ENCODE data around the gene KRT27. TPM values are rescaled to one million over a fixed set of nuclear protein-coding genes. Genes with fewer than 3 reads are reported as not detected.

KRT27 gene
- total and polyA plus RNA-seq, 2 experiments from 2014 or later, result not detected

DNA sequence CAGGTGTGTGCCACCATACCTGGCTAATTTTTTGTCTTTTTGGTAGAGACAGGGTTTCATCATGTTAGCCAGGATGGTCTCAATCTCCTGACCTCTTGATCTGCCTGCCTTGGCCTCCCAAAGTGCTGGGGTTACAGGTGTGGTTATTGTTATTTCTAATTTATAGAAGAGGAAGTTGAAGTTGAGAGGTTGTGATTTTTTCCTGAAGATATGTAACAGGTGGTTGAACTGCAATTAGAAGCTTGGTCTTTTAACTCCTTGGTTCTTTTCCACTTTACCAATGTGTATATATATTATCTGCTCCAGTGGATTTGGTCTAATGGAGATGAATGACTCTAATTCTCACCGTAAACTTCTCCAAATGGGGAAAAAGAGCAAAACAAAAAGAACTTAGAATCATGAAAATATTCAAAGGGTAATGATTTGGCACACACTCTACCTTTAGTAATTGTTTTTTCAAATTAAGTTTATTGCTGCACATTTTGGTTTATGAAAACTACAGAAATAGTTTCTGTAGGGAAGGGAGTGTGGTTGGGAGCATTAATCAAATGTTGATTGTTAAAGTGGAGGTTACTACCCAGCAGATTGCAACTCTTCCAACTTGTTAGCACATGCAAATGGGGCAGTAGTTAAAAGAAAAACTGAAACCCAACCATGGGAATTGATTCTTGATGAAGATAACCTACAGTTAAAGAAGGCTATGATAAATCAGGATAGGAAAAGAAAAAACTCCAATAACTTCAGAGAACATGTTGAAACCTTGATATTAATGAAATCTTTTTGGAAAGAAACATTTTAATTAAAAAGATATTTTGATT lies 41.9 kb upstream of the KRT27 start:
- H2AFZ ChIP-seq, result no peak overlapping the region
- no peak overlapping the region for H3K27ac ChIP-seq (ENCODE audit: low read depth)
- no peak for TF ChIP-seq POLR2AphosphoS5 (IDR thresholded peaks at IDR 0.05; ENCODE audit: low read depth)
- no peak for TF ChIP-seq STAT1 (IDR thresholded peaks at IDR 0.05; ENCODE audit: unreplicated experiment)
- no peak for TF ChIP-seq CREB1 (CRISPR knock-in tag; IDR thresholded peaks at IDR 0.05; ENCODE audit: low read depth)
- TF ChIP-seq, protein P1, sequence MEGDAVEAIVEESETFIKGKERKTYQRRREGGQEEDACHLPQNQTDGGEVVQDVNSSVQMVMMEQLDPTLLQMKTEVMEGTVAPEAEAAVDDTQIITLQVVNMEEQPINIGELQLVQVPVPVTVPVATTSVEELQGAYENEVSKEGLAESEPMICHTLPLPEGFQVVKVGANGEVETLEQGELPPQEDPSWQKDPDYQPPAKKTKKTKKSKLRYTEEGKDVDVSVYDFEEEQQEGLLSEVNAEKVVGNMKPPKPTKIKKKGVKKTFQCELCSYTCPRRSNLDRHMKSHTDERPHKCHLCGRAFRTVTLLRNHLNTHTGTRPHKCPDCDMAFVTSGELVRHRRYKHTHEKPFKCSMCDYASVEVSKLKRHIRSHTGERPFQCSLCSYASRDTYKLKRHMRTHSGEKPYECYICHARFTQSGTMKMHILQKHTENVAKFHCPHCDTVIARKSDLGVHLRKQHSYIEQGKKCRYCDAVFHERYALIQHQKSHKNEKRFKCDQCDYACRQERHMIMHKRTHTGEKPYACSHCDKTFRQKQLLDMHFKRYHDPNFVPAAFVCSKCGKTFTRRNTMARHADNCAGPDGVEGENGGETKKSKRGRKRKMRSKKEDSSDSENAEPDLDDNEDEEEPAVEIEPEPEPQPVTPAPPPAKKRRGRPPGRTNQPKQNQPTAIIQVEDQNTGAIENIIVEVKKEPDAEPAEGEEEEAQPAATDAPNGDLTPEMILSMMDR (conservative IDR thresholded peaks at IDR 0.05; ENCODE audit: low read depth in 2 of 2), result no peak
- TF ChIP-seq, protein P2, sequence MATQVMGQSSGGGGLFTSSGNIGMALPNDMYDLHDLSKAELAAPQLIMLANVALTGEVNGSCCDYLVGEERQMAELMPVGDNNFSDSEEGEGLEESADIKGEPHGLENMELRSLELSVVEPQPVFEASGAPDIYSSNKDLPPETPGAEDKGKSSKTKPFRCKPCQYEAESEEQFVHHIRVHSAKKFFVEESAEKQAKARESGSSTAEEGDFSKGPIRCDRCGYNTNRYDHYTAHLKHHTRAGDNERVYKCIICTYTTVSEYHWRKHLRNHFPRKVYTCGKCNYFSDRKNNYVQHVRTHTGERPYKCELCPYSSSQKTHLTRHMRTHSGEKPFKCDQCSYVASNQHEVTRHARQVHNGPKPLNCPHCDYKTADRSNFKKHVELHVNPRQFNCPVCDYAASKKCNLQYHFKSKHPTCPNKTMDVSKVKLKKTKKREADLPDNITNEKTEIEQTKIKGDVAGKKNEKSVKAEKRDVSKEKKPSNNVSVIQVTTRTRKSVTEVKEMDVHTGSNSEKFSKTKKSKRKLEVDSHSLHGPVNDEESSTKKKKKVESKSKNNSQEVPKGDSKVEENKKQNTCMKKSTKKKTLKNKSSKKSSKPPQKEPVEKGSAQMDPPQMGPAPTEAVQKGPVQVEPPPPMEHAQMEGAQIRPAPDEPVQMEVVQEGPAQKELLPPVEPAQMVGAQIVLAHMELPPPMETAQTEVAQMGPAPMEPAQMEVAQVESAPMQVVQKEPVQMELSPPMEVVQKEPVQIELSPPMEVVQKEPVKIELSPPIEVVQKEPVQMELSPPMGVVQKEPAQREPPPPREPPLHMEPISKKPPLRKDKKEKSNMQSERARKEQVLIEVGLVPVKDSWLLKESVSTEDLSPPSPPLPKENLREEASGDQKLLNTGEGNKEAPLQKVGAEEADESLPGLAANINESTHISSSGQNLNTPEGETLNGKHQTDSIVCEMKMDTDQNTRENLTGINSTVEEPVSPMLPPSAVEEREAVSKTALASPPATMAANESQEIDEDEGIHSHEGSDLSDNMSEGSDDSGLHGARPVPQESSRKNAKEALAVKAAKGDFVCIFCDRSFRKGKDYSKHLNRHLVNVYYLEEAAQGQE (IDR thresholded peaks at IDR 0.05; ENCODE audit: unreplicated experiment), result no peak
- no peak for TF ChIP-seq NANOG (IDR thresholded peaks at IDR 0.05; ENCODE audit: borderline replicate concordance)
- TF ChIP-seq JUNB (IDR thresholded peaks at IDR 0.05; ENCODE audit: unreplicated experiment), result no peak
- no peak for TF ChIP-seq EZH2phosphoT487 (IDR thresholded peaks at IDR 0.05; ENCODE audit: unreplicated experiment)
- no peak for TF ChIP-seq ZNF114 (CRISPR knock-in tag; IDR thresholded peaks at IDR 0.05)
- TF ChIP-seq, protein P3, sequence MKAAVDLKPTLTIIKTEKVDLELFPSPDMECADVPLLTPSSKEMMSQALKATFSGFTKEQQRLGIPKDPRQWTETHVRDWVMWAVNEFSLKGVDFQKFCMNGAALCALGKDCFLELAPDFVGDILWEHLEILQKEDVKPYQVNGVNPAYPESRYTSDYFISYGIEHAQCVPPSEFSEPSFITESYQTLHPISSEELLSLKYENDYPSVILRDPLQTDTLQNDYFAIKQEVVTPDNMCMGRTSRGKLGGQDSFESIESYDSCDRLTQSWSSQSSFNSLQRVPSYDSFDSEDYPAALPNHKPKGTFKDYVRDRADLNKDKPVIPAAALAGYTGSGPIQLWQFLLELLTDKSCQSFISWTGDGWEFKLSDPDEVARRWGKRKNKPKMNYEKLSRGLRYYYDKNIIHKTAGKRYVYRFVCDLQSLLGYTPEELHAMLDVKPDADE (IDR thresholded peaks at IDR 0.05), result no peak
- no peak for TF ChIP-seq EZH2 (IDR thresholded peaks at IDR 0.05; ENCODE audit: low read depth, unreplicated experiment)
- no peak for TF ChIP-seq ZNF331 (CRISPR knock-in tag; IDR thresholded peaks at IDR 0.05; ENCODE audit: low read depth)
- TF ChIP-seq, protein P4, sequence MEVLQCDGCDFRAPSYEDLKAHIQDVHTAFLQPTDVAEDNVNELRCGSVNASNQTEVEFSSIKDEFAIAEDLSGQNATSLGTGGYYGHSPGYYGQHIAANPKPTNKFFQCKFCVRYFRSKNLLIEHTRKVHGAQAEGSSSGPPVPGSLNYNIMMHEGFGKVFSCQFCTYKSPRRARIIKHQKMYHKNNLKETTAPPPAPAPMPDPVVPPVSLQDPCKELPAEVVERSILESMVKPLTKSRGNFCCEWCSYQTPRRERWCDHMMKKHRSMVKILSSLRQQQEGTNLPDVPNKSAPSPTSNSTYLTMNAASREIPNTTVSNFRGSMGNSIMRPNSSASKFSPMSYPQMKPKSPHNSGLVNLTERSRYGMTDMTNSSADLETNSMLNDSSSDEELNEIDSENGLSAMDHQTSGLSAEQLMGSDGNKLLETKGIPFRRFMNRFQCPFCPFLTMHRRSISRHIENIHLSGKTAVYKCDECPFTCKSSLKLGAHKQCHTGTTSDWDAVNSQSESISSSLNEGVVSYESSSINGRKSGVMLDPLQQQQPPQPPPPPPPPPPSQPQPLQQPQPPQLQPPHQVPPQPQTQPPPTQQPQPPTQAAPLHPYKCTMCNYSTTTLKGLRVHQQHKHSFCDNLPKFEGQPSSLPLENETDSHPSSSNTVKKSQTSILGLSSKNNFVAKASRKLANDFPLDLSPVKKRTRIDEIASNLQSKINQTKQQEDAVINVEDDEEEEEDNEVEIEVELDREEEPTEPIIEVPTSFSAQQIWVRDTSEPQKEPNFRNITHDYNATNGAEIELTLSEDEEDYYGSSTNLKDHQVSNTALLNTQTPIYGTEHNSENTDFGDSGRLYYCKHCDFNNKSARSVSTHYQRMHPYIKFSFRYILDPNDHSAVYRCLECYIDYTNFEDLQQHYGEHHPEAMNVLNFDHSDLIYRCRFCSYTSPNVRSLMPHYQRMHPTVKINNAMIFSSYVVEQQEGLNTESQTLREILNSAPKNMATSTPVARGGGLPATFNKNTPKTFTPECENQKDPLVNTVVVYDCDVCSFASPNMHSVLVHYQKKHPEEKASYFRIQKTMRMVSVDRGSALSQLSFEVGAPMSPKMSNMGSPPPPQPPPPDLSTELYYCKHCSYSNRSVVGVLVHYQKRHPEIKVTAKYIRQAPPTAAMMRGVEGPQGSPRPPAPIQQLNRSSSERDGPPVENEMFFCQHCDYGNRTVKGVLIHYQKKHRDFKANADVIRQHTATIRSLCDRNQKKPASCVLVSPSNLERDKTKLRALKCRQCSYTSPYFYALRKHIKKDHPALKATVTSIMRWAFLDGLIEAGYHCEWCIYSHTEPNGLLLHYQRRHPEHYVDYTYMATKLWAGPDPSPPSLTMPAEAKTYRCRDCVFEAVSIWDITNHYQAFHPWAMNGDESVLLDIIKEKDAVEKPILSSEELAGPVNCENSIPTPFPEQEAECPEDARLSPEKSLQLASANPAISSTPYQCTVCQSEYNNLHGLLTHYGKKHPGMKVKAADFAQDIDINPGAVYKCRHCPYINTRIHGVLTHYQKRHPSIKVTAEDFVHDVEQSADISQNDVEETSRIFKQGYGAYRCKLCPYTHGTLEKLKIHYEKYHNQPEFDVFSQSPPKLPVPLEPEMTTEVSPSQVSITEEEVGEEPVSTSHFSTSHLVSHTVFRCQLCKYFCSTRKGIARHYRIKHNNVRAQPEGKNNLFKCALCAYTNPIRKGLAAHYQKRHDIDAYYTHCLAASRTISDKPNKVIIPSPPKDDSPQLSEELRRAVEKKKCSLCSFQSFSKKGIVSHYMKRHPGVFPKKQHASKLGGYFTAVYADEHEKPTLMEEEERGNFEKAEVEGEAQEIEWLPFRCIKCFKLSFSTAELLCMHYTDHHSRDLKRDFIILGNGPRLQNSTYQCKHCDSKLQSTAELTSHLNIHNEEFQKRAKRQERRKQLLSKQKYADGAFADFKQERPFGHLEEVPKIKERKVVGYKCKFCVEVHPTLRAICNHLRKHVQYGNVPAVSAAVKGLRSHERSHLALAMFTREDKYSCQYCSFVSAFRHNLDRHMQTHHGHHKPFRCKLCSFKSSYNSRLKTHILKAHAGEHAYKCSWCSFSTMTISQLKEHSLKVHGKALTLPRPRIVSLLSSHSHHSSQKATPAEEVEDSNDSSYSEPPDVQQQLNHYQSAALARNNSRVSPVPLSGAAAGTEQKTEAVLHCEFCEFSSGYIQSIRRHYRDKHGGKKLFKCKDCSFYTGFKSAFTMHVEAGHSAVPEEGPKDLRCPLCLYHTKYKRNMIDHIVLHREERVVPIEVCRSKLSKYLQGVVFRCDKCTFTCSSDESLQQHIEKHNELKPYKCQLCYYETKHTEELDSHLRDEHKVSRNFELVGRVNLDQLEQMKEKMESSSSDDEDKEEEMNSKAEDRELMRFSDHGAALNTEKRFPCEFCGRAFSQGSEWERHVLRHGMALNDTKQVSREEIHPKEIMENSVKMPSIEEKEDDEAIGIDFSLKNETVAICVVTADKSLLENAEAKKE (CRISPR knock-in tag; IDR thresholded peaks at IDR 0.05), result no peak
- no peak overlapping the region for H3K4me3 ChIP-seq
- H3K9me2 ChIP-seq (ENCODE audit: insufficient read depth), result peaks cover 2% of the 10 kb centered on the region; the same call in 1 of the 2 replicates
- H3K4me3 Mint-ChIP-seq, result no peak overlapping the region
- no peak overlapping the region for H3K4me2 ChIP-seq
- no peak for ATAC-seq
- 0 out of 3 replicates have a peak, but pooled peaks cover 2% of the 10 kb centered on the region for H3K4me1 Mint-ChIP-seq
- H3K9me3 Mint-ChIP-seq, result no peaks in the 10 kb centered on the region
- H3K27ac Mint-ChIP-seq, result no peak overlapping the region
- peaks cover 2% of the 10 kb centered on the region; the same call in 1 of the 2 replicates for H4K20me1 ChIP-seq (replicated peaks; ENCODE audit: insufficient read depth)
- H3K79me2 ChIP-seq (replicated peaks; ENCODE audit: insufficient read depth), result no peaks in the 10 kb centered on the region
- H3K36me3 Mint-ChIP-seq (ENCODE audit: low read depth), result no peaks in the 10 kb centered on the region
- H3K4me1 ChIP-seq (ENCODE audit: insufficient read depth), result peaks cover 5% of the 10 kb centered on the region; the same call in 1 of the 2 replicates
- H3F3A ChIP-seq (replicated peaks; ENCODE audit: low read depth), result peaks cover 5% of the 10 kb centered on the region; the same call in 1 of the 2 replicates
- DNase-seq (ENCODE audit: low spot score), result no peak
- peaks cover 39% of the 10 kb centered on the region for H3K27me3 ChIP-seq (ENCODE audit: insufficient read depth)
- H3K36me3 ChIP-seq (ENCODE audit: insufficient read depth), result no peaks in the 10 kb centered on the region
- peaks cover 2% of the 10 kb centered on the region for H3K27me3 Mint-ChIP-seq (ENCODE audit: insufficient read depth, low read depth, poor library complexity)
